ENCODE results near the gene PTPRT. TPM values are rescaled to one million over a fixed set of nuclear protein-coding genes. Genes with fewer than 3 reads are reported as not detected.

The PTPRT gene
- total RNA-seq, 1 donor = not detected

- no peak overlapping the region for H3K4me3 ChIP-seq (ENCODE audit: low read depth, low read length)
- no peak for DNase-seq (ENCODE audit: low read depth)
- TF ChIP-seq CTCF (IDR thresholded peaks at IDR 0.05; ENCODE audit: insufficient read depth, low read depth, low read length) = no peak
Observed at GRCh38 chr20:42581311-42581710, 608.4 kb downstream of the PTPRT start.

DNA sequence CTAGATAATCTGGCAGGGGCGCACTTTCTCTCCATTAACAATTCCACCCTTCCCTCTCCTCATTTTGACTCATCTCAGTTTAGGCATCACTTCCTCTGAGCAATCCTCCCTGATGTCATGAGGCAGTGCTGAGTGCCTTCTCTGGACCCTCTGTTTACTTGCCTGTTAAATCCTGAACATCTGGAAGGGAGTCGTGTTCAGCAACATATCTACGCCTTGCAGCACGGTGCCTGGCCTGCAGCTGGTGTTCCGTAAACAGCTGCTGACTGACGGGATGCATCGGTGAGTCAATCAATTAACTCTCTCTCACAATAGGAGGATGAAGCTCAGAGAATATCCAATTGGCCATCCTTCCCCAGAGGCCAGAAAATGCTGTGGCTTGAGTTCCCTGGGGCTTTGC, 613.5 kb downstream of the PTPRT start:
- no peak for DNase-seq (ENCODE audit: low read depth)
- no peak overlapping the region for H3K4me3 ChIP-seq (ENCODE audit: low read depth, low read length)
- TF ChIP-seq CTCF (IDR thresholded peaks at IDR 0.05; ENCODE audit: insufficient read depth, low read depth, low read length) = no peak

- TF ChIP-seq CTCF (IDR thresholded peaks at IDR 0.05; ENCODE audit: insufficient read depth, low read depth, low read length) = no peak
- DNase-seq (ENCODE audit: low read depth) = no peak
- H3K4me3 ChIP-seq (ENCODE audit: low read depth, low read length) = no peak overlapping the region
Observed at GRCh38 chr20:42572320-42573016, 617.2 kb downstream of the PTPRT start.

DNA sequence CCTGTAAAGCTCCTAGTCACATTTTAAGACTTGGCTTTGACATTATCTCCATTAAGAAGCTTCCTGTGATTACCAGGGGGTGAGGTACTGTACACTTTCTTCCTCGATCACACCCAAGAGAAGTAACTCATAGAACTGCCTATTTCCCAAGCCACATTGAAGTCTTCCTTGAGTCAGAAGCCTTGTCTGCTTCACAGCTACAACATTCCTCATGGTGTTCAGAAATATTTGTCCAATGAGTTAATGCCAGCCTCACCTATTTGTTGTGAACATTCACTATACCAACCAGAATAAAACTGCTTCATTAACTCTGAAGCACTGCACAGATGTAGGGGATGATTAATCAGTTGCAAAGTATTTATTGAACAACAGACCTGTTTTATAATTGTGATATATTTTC, 622.3 kb downstream of the PTPRT start:
- TF ChIP-seq CTCF (IDR thresholded peaks at IDR 0.05; ENCODE audit: insufficient read depth, low read depth, low read length) = no peak
- H3K4me3 ChIP-seq (ENCODE audit: low read depth, low read length) = no peak overlapping the region
- DNase-seq (ENCODE audit: low read depth) = no peak

- no peak for DNase-seq (ENCODE audit: low read depth)
- TF ChIP-seq CTCF (IDR thresholded peaks at IDR 0.05; ENCODE audit: insufficient read depth, low read depth, low read length) = no peak
- no peak overlapping the region for H3K4me3 ChIP-seq (ENCODE audit: low read depth, low read length)
Observed at GRCh38 chr20:42565235-42565995, 624.3 kb downstream of the PTPRT start.

GRCh38 chr20:42559665-42560064, 630.0 kb downstream of the PTPRT start:
- no peak for DNase-seq (ENCODE audit: low read depth)
- TF ChIP-seq CTCF (IDR thresholded peaks at IDR 0.05; ENCODE audit: insufficient read depth, low read depth, low read length) = no peak
- H3K4me3 ChIP-seq (ENCODE audit: low read depth, low read length) = no peak overlapping the region
